GM12873 (cell line): ENCODE data around the gene POLR1F.

Experiments
- TF ChIP-seq, protein P1 (sequence below): IDR thresholded peaks from 2 replicates; pipeline ENCODE4 v1.5.1; 2012; ENCODE audit warnings: low read depth, mild to moderate bottlenecking, moderate library complexity, low read length, control low read depth; ENCODE audit not compliant: insufficient read depth; ENCODE audit errors: missing control alignments

Gene POLR1F

DNA sequence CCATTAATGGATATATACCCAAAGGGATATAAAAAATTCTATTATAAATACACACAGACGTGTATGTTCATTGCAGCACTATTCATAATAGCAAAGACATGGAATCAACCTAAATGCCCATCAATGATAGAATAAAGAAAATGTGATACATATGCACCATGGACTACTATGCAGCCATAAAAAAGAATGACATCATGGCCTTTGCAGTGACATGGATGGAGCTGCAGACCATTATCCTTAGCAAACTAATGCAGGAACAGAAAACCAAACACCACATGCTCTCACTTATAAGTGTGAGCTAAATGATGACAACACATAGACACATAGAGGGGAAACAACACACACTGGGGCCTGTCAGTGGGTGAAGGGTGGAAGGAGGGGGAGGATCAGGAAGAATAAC is 33.0 kb downstream of the POLR1F start:
- TF ChIP-seq, protein P1, sequence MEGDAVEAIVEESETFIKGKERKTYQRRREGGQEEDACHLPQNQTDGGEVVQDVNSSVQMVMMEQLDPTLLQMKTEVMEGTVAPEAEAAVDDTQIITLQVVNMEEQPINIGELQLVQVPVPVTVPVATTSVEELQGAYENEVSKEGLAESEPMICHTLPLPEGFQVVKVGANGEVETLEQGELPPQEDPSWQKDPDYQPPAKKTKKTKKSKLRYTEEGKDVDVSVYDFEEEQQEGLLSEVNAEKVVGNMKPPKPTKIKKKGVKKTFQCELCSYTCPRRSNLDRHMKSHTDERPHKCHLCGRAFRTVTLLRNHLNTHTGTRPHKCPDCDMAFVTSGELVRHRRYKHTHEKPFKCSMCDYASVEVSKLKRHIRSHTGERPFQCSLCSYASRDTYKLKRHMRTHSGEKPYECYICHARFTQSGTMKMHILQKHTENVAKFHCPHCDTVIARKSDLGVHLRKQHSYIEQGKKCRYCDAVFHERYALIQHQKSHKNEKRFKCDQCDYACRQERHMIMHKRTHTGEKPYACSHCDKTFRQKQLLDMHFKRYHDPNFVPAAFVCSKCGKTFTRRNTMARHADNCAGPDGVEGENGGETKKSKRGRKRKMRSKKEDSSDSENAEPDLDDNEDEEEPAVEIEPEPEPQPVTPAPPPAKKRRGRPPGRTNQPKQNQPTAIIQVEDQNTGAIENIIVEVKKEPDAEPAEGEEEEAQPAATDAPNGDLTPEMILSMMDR: no peak

DNA sequence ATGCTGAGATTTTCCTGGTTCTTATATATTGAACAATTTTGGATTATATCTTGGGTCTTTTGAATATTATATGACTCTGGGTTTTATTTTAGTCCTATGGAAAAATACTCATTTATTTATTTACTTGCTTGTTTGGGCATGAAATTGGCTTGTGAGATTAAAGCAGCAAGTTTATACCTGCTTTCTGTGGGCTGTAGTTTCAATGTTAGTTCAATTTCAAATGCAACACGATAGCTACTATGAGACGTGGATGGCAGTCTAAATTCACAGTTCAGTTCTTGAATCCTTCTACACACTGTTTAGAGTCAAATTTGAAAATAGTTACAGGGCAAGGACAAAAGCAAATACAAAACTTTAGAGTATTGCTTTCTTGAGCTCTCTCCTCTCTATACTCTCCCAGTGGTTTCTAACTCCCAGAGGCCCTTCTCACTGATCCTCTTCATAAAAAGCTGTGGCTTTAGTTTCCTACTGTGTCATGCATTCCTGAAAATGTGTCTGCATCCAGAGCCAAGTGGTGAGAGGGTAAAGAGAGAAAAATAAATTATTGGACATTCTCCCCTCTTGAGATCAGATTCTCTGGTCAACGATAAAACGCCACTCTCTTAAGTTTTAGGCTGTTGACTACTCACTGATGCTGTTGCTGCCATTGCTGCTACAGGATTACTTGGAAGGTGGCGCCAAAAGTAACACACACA is 34.4 kb downstream of the POLR1F start:
- TF ChIP-seq, protein P1: no peak

DNA sequence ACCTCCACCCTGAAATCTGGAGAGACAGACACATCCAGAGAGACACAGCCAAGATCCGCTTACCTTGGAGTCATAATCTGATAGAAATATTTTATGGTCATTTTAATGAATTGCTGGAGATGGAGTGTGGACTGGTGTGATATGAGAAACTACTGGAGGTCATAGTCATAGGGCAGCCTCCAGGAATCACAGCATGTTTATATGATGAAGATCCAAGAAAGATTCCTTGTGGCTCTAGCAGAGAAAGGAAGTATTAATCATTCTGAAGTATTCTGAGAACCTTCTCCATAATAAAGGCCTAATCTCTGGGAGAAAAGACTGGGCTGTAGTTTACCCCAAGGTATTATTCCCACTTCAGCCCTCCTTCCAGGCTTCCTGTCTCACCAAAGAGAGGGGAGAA is 38.0 kb downstream of the POLR1F start:
- TF ChIP-seq, protein P1: no peak

DNA sequence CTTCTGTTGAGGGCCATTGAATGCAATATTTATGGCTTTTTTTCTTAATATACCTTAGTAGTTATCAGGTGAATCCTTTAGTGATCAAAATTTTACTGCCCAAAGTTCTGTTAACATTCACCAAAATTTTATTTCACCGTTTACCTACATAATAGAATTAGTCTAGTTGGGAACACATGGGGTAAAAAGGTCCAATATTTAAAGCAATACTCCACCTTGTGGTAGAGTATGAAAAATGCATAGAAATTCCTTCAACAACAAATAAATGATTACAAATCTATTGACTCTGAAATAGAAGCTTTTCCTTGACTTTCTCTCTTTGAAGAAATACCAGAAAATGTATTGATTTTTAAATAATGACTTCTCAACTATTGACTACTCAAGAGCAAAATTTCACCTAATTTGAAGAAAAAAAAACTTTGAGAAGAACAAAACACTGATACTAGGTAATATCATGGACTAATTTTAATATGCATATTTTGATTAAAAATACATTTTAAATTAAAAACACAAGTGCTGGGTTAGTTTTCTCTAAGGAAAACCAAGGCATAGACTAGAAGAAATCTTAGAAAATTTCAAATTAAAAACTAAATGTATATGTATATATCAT is 43.3 kb downstream of the POLR1F start:
- TF ChIP-seq, protein P1: peak; percentile 46

DNA sequence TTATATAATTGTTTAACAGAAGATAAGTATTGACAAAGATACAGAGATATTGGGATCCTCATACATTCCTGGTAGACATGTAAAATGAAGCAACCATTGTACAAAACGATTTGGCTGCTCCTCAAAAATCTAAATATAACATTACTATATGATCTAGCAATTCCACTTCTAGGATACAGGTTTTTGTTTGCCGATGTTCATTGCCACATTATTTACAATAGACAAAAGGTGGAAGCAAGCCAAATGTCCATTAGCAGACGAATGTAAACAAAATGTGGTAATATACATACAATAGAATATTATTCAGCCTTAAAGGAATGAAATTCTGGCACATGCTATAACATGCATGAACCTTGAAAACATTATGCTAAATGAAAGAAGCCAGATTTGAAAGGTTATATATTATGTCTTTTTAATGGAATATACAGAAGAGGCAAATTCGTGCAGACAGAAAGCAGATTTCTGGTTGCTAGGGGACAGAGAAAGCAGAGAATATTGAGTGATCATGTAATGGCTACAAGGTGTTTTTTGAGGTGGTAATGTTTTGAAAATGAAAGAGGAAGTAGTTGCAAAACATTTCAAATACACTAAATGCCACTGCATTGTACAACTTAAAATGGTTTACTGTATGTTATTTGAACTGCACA is 44.9 kb downstream of the POLR1F start:
- TF ChIP-seq, protein P1: no peak

DNA sequence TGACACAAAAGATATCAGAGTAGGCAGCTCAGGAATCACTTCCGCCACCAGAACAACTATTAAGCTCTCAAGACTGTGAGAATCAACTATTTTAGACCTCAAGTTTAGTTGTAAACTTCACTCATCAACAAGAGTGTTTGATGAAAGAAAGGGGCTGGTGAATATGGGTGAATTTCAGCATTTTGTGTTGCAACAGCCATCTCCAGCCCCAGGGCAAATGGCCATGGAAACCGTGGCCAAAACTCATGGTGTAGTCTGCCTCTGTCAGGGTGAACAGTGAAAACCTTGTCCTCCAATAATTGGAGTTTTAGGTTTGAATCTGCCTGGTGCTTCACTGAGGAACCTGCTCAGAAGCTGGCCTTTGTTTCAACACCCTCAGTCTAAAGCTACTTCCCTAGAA is 60.0 kb downstream of the POLR1F start:
- TF ChIP-seq, protein P1: no peak
